ENCODE results near the gene PTPRD. TPM values are rescaled to one million over a fixed set of nuclear protein-coding genes. Genes with fewer than 3 reads are reported as not detected.

PTPRD gene
- total and polyA plus RNA-seq, 9 of the 15 experiments (the other 6 are each of a cell fraction or from before 2014, with no cell fraction given) = 0.11 TPM; not detected in 8

DNA sequence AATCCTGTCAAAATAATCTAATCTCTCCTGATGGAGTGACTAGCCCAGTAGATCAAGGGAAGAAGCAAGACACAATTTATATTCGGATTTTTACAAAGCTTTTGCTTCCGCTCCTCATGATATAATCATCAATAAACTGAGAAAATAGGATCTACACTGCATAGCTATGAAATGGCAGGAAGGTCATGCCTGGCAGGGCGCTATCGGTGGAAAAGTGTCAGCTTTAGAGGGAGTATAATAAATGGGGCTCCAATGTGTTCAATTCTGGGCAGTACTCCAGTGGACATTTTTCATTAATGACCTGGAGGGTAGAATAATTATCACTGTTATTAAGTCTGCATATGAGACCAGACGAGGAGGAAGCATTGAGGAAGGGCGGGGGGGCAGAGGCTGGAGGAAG lies 1799.9 kb downstream of the PTPRD start:
- no peaks in the 10 kb centered on the region for H3K9me1 ChIP-seq (ENCODE audit: control insufficient read depth, insufficient read depth, low read length)
- no peaks in the 10 kb centered on the region for H3K36me3 ChIP-seq (ENCODE audit: control insufficient read depth, insufficient read depth, low read length)
- WGBS (ENCODE audit: insufficient coverage, low coverage, missing lambda C conversion rate) = 0% methylated on average over 3 of the region's 6 CpGs
- BruUV-seq (replicated peaks) = no TSS peak
- no peak for TF ChIP-seq ZNF133 (CRISPR knock-in tag; IDR thresholded peaks at IDR 0.05)
- no peak for TF ChIP-seq MAFK (IDR thresholded peaks at IDR 0.05; ENCODE audit: low read length)
- TF ChIP-seq NONO (IDR thresholded peaks at IDR 0.05; ENCODE audit: low read depth in 2 of 2, low read length in 1 of 2) = no peak
- TF ChIP-seq, protein P1, sequence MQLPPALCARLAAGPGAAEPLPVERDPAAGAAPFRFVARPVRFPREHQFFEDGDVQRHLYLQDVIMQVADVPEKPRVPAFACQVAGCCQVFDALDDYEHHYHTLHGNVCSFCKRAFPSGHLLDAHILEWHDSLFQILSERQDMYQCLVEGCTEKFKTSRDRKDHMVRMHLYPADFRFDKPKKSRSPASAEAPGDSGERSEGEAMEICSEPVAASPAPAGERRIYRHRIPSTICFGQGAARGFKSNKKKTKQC (CRISPR knock-in tag; IDR thresholded peaks at IDR 0.05) = no peak
- no peak for TF ChIP-seq RUNX1 (IDR thresholded peaks at IDR 0.05; ENCODE audit: low read depth)
- TF ChIP-seq, protein P2, sequence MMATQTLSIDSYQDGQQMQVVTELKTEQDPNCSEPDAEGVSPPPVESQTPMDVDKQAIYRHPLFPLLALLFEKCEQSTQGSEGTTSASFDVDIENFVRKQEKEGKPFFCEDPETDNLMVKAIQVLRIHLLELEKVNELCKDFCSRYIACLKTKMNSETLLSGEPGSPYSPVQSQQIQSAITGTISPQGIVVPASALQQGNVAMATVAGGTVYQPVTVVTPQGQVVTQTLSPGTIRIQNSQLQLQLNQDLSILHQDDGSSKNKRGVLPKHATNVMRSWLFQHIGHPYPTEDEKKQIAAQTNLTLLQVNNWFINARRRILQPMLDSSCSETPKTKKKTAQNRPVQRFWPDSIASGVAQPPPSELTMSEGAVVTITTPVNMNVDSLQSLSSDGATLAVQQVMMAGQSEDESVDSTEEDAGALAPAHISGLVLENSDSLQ (IDR thresholded peaks at IDR 0.05) = no peak
- no peak for TF ChIP-seq SAFB (IDR thresholded peaks at IDR 0.05; ENCODE audit: borderline replicate concordance, low read depth, low read length)
- TF ChIP-seq, protein P3, sequence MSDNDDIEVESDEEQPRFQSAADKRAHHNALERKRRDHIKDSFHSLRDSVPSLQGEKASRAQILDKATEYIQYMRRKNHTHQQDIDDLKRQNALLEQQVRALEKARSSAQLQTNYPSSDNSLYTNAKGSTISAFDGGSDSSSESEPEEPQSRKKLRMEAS (CRISPR knock-in tag; IDR thresholded peaks at IDR 0.05) = no peak
- TF ChIP-seq ZC3H11A (IDR thresholded peaks at IDR 0.05; ENCODE audit: low read depth, low read length) = no peak
- TF ChIP-seq HLTF (IDR thresholded peaks at IDR 0.05) = no peak
- TF ChIP-seq, protein P4, sequence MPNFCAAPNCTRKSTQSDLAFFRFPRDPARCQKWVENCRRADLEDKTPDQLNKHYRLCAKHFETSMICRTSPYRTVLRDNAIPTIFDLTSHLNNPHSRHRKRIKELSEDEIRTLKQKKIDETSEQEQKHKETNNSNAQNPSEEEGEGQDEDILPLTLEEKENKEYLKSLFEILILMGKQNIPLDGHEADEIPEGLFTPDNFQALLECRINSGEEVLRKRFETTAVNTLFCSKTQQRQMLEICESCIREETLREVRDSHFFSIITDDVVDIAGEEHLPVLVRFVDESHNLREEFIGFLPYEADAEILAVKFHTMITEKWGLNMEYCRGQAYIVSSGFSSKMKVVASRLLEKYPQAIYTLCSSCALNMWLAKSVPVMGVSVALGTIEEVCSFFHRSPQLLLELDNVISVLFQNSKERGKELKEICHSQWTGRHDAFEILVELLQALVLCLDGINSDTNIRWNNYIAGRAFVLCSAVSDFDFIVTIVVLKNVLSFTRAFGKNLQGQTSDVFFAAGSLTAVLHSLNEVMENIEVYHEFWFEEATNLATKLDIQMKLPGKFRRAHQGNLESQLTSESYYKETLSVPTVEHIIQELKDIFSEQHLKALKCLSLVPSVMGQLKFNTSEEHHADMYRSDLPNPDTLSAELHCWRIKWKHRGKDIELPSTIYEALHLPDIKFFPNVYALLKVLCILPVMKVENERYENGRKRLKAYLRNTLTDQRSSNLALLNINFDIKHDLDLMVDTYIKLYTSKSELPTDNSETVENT (CRISPR knock-in tag; IDR thresholded peaks at IDR 0.05) = no peak
- TF ChIP-seq ZNF140 (CRISPR knock-in tag; IDR thresholded peaks at IDR 0.05) = no peak
- TF ChIP-seq SRSF1 (IDR thresholded peaks at IDR 0.05; ENCODE audit: low read depth, low read length) = no peak
- no peak for TF ChIP-seq POU5F1 (IDR thresholded peaks at IDR 0.05; ENCODE audit: borderline replicate concordance, low read depth, low read length, partially characterized antibody)
- ChIA-PET CTCF (ENCODE audit: low intra/inter-chr PET ratio) (no interaction called here), POLR2A (no interaction called here)
- intact Hi-C loops (cut with micrococcal nuclease) = no loop called here
- DNase-seq (ENCODE audit: extremely low read depth in 1 of 4, low spot score in 3 of 4) = no peak
- no peak overlapping the region for H2AFZ ChIP-seq (ENCODE audit: low read depth, low read length)
- H3K9me3 ChIP-seq (replicated peaks; ENCODE audit: control insufficient read depth, insufficient read depth, low read depth, low read length) = no peaks in the 10 kb centered on the region
- no peak overlapping the region for H3K9ac ChIP-seq (ENCODE audit: insufficient read depth in 1 of 2, low read depth in 2 of 2, low read length in 2 of 2)
- ATAC-seq = no peak
- no peaks in the 10 kb centered on the region for H3K4me1 ChIP-seq (replicated peaks in 1 of 2; ENCODE audit: control insufficient read depth in 2 of 2, insufficient read depth in 2 of 2, low read length in 2 of 2)
- no peaks in the 10 kb centered on the region for H4K20me1 ChIP-seq (replicated peaks; ENCODE audit: control insufficient read depth, insufficient read depth, low read length)
- H3K4me2 ChIP-seq (ENCODE audit: insufficient read depth, low read length) = no peak overlapping the region
- no peak overlapping the region for H3K27ac ChIP-seq (ENCODE audit: extremely low read depth, low read depth, low read length)
- in situ Hi-C loops (cut with MboI) = no loop called here
- H3K27me3 ChIP-seq (ENCODE audit: control insufficient read depth in 2 of 2, insufficient read depth in 2 of 2, low read length in 2 of 2) = no peaks in the 10 kb centered on the region
- no peaks in the 10 kb centered on the region for H3K79me2 ChIP-seq (ENCODE audit: control insufficient read depth, insufficient read depth, low read length)
- no peak for FAIRE-seq
- no peak overlapping the region for H3K4me3 ChIP-seq
